Ovary (tissue), 9 donors: ENCODE measurements around the gene WNT7A. TPM values are rescaled to one million over a fixed set of nuclear protein-coding genes. Genes with fewer than 3 reads are reported as not detected.

Experiments used
- DNase-seq, 5 donors: peaks; one replicate each; pipeline ENCODE4 v3.0.0-alpha.2; 2019 to 2020
- H3K27ac ChIP-seq, 2 donors: fragments of 200-600 bp; one replicate each; pipeline versions ENCODE4 v1.5.1 to v1.8.0; 2019 to 2022
- H3K27me3 ChIP-seq: fragments of 200-600 bp; one replicate; pipeline ENCODE4 v1.8.0; 2022
- H3K36me3 ChIP-seq: fragments of 200-600 bp; sonication (generic); one replicate; pipeline ENCODE4 v1.5.1; 2019
- H3K4me1 ChIP-seq: one replicate; pipeline ENCODE4 v1.8.1; 2013; ENCODE audit warnings: mild to moderate bottlenecking, moderate library complexity; ENCODE audit not compliant: insufficient read depth
- H3K4me3 ChIP-seq: fragments of 200-600 bp; sonication (generic); one replicate; pipeline ENCODE4 v1.5.1; 2017
- H3K9me3 ChIP-seq, 2 donors: fragments of 200-600 bp in 1 of 2; sonication (generic) in 1 of 2; one replicate each; pipeline versions ENCODE4 v1.5.1 to v1.8.1; 2013 to 2019; ENCODE audit warnings: mild to moderate bottlenecking in 1 of 2, moderate library complexity in 1 of 2
- EP300 ChIP-seq: sonication (generic); formaldehyde crosslinking; IDR thresholded peaks from one replicate; pipeline ENCODE4 v1.6.1; 2017; ENCODE audit warnings: antibody characterized with exemption
- POLR2A ChIP-seq: fragments of 450-650 bp; IDR thresholded peaks from one replicate; pipeline ENCODE4 v1.6.1; 2017; ENCODE audit warnings: antibody characterized with exemption, mild to moderate bottlenecking, moderate library complexity
- WGBS, 3 donors: extraction: QIAGEN DNeasy Blood & Tissue Kit in 1 of 3; methylation state at CpG; one replicate each; pipeline versions ENCODE4 v1.1.5 to v1.1.7; 2013 to 2017; 5-methylcytosine and 5-hydroxymethylcytosine counted together
- intact Hi-C, 4 donors: fragments of 100-400 bp; cut with DNase I; formaldehyde crosslinking; loops; one replicate each; pipeline versions ENCODE4 v1.11.0 to v1.15.1; 2022 to 2023
- polyA plus RNA-seq, 2 donors: library from polyadenylated mRNA; stranded (reverse); fragments of 200-250 nt in 1 of 2; fragments of 350-450 nt in 1 of 2; fragmentation: Illumina TruSeq in 1 of 2; extraction: RNeasy Lipid Tissue Mini Kit (QIAGEN cat#74804) in 1 of 2; gene quantifications; one replicate each; pipeline ENCODE4 v1.2.3, GENCODE V29; 2013 to 2014
- total RNA-seq, 7 donors: library from RNA; depleted of rRNA in 2 of 7; stranded (reverse); fragments of >200 nt in 2 of 7; fragmentation: NEBNext Ultra II Directional in 3 of 7; extraction: Animal tissue kit (Norgen Biotek cat#: 25700) in 3 of 7; gene quantifications; one replicate each; pipeline versions ENCODE4 v1.1.0 to v1.2.4, GENCODE V29; 2016 to 2023
- TF ChIP-seq, protein P1 (sequence below), 3 donors: fragments of 450-650 bp in 2 of 3; fragments of 200-600 bp in 1 of 3; IDR thresholded peaks; one replicate each; pipeline versions ENCODE4 v1.5.1 to v1.8.0; 2016 to 2022; ENCODE audit warnings: antibody characterized with exemption in 3 of 3, mild to moderate bottlenecking in 1 of 3
- donor health status: DM: no; HTN: no; CAD: no; lungs with moderate emphysema.
- donor health status: DM: no; HTN: no; CAD: no.
- donor health status: Bipolar disorder and iron deficiency.
- donor health status: DM: yes; HTN: yes; CAD: no.
- donor health status: DM: no; HTN: no; CAD: no.
- donor health status: DM: yes; HTN: yes; CAD: no.

The WNT7A gene
- total and polyA plus RNA-seq, 9 donors = 0.22 to 0.83 (median 0.34) TPM; not detected in 6

- Histone ChIP-seq H3K4me3 (no peak overlapping the region), H3K9me3 (no peaks in the 10 kb centered on the region), H3K4me1 (no peaks in the 10 kb centered on the region), H3K36me3 (no peaks in the 10 kb centered on the region), H3K27me3 (no peaks in the 10 kb centered on the region), H3K27ac (no peak overlapping the region)
- no peak for TF ChIP-seq POLR2A
- no peak for TF ChIP-seq EP300
- TF ChIP-seq, protein P1, sequence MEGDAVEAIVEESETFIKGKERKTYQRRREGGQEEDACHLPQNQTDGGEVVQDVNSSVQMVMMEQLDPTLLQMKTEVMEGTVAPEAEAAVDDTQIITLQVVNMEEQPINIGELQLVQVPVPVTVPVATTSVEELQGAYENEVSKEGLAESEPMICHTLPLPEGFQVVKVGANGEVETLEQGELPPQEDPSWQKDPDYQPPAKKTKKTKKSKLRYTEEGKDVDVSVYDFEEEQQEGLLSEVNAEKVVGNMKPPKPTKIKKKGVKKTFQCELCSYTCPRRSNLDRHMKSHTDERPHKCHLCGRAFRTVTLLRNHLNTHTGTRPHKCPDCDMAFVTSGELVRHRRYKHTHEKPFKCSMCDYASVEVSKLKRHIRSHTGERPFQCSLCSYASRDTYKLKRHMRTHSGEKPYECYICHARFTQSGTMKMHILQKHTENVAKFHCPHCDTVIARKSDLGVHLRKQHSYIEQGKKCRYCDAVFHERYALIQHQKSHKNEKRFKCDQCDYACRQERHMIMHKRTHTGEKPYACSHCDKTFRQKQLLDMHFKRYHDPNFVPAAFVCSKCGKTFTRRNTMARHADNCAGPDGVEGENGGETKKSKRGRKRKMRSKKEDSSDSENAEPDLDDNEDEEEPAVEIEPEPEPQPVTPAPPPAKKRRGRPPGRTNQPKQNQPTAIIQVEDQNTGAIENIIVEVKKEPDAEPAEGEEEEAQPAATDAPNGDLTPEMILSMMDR (IDR thresholded peaks at IDR 0.05) = no peak
- 35 to 45% (median 37%) methylated on average over 5 of the region's 5 CpGs for WGBS, 3 donors
- intact Hi-C loops = no loop called here
- DNase-seq = no peak
Observed at GRCh38 chr3:13839726-13840340, 40.0 kb downstream of the WNT7A start.

GRCh38 chr3:13839253-13839652 lies 40.6 kb downstream of the WNT7A start:
- TF ChIP-seq EP300 (no peak), POLR2A (no peak)
- TF ChIP-seq, protein P1 (IDR thresholded peaks at IDR 0.05) = no peak
- no peak for DNase-seq
- no peaks in the 10 kb centered on the region for H3K4me1 ChIP-seq
- H3K36me3 ChIP-seq = no peaks in the 10 kb centered on the region
- no peak overlapping the region for H3K4me3 ChIP-seq
- 46 to 62% (median 47%) methylated on average over 4 of the region's 4 CpGs for WGBS, 3 donors
- no peak overlapping the region for H3K27ac ChIP-seq
- no peaks in the 10 kb centered on the region for H3K27me3 ChIP-seq
- H3K9me3 ChIP-seq = no peaks in the 10 kb centered on the region
- intact Hi-C loops = no loop called here

GRCh38 chr3:13838421-13838820 lies 41.5 kb downstream of the WNT7A start:
- Histone ChIP-seq H3K27me3 (no peaks in the 10 kb centered on the region), H3K9me3 (no peaks in the 10 kb centered on the region), H3K4me1 (no peaks in the 10 kb centered on the region), H3K4me3 (no peak overlapping the region), H3K27ac (no peak overlapping the region), H3K36me3 (no peaks in the 10 kb centered on the region)
- intact Hi-C loops = no loop called here
- TF ChIP-seq POLR2A = no peak
- TF ChIP-seq, protein P1 (IDR thresholded peaks at IDR 0.05) = no peak
- TF ChIP-seq EP300 = no peak
- no peak for DNase-seq
- 66 to 69% (median 68%) methylated on average over 4 of the region's 4 CpGs for WGBS, 3 donors

- Histone ChIP-seq H3K4me3 (no peak overlapping the region), H3K27me3 (no peaks in the 10 kb centered on the region), H3K9me3 (no peaks in the 10 kb centered on the region), H3K27ac (no peak overlapping the region), H3K36me3 (no peaks in the 10 kb centered on the region), H3K4me1 (no peaks in the 10 kb centered on the region)
- intact Hi-C loops = no loop called here
- WGBS, 3 donors = 68 to 73% (median 68%) methylated on average over 10 of the region's 10 CpGs
- DNase-seq = no peak
- TF ChIP-seq, protein P1 (IDR thresholded peaks at IDR 0.05) = no peak
- TF ChIP-seq EP300 (no peak), POLR2A (no peak)
Observed at GRCh38 chr3:13837751-13838150, 42.1 kb downstream of the WNT7A start.
